NOMO-1 treated with DMSO at 0.1 percent for 48 hours (cell line): ENCODE measurements around the gene NIPSNAP2.
A peak's percentile ranks its signal among the peaks of the same experiment; 100 is the strongest.
"Not testable (repeated sequence)": the region's sequence is repeated elsewhere in the genome, so short reads cannot be mapped to it uniquely, and the experiment has no call there.

Source experiments
- DNase-seq: peaks from one replicate; lab custom pipeline; 2025; ENCODE audit not compliant: unreplicated experiment; lab: John Stamatoyannopoulos, UW

The NIPSNAP2 gene

DNA sequence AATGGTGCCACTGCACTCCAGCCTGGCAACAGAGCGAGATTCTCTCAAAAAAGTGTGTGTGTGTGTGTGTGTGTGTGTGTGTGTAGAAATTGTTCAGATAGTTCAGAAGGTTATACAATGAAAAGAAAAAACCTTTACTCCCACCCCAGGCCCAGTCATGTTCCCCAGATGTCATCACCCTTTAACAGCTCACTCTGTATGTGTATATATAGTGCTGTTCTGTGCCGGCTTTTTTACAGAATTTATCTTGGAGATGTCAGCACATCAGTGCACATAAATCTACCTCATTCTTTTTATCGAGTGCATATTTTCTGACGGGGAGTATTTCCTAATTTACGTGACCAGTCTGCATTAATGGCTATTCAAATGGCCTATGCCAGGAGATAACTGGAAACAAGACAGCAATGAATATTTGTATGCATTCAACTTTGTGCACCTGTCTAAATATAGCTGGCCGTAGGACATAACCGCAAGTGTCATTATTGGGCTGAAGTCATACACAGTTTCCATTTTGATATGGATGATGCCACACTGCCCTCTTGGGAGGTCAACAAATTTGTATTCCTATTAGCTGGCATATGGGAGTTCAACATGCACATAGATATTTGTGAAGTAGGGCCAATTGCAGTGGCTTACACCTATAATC, 11.7 kb downstream of the NIPSNAP2 start:
- no peak for DNase-seq

GRCh38 chr7:55977831-55978230, 13.4 kb downstream of the NIPSNAP2 start:
- DNase-seq = no peak

DNA sequence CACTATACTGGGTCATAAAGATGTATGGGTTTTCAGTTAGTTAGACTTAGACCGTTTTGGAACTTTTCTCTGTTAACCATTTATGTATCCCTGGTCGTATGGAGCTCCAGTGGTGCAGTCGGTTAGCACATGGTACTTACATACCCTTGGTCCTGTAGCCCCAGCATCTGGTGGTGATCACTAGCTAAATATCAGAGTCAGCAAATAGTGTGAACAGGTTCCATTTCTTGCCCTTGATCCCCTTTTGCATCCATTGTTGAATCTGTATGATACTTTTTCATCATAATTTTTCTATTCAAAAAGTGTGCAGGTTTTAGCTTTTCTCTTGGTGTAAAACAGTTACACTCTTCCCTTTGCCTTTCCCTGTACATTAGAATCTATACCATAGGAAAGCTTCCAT, 15.9 kb downstream of the NIPSNAP2 start:
- DNase-seq = no peak

GRCh38 chr7:55983537-55983936, 19.2 kb downstream of the NIPSNAP2 start:
- no peak for DNase-seq

GRCh38 chr7:55992346-55992745, 28.0 kb downstream of the NIPSNAP2 start:
- DNase-seq = no peak

DNA sequence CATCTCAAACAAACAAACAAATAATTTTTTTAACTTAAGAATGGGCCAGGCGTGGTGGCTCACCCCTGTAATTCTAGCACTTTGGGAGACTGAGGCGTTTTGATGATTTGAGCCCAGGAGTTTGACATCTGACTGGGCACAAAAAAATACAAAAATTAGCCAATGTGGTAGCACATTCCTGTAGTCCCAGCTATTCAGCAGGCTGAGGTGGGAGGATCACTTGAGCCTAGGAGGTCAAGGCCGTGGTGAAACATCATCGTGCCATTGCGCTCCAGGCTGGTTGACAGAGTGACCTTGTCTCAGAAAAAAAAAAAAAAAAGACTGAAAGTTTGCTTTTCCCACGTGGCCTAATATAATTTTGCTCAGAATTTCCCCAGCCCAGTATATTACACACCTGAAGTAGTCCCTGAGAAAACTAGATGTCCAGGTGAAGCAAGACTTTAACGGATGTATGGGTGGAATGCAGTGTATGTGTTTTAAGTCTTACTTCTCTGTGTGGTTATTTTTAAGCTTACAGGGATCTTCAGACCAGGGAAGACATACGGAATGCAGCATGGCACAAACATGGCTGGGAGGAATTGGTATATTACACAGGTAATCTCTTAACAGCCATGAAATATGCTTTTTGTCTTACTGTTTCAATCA, 32.6 kb downstream of the NIPSNAP2 start:
- no peak for DNase-seq

DNA sequence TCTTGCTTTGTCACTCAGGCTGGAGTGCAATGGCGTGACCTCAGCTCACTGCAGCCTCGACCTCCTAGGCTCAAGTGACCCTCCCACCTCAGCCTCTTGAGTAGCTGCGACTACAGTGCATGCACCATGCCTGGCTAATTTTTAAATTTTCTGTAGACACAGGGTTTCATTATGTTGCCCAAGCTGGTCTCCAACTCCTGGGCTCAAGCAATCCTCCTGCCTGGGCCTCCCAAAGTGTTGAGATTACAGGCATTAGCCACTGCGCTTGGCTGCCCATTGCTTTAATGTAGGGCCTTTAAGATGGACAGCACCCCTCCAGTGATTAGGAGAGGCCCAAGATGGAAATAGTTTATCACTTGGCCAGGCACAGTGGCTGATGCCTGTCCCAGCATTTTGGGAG, 39.4 kb downstream of the NIPSNAP2 start:
- no peak for DNase-seq

GRCh38 chr7:56007167-56007652, 42.8 kb downstream of the NIPSNAP2 start:
- DNase-seq = peak; percentile 3

DNA sequence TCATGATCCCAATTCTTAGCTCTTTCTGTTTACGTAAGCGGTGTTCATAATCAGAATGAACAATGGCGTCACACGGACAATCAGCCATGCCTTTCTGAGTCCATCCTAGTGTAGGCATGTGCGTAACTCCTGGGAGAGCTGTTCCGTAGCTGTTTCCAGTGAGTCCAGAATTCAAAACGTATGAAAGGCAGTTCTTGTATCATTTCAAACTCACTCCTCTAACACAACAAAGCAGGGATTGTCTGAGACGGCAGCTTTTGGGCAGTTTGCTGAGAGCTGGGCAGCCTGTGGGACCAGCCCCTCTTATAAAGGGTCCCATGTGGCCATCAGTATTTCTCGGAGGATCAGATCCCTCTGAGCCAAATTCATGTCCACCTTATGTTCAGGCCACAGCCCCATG, 43.5 kb downstream of the NIPSNAP2 start:
- DNase-seq = no peak

- no peak for DNase-seq
Observed at GRCh38 chr7:56009695-56010094, 45.3 kb downstream of the NIPSNAP2 start.

DNA sequence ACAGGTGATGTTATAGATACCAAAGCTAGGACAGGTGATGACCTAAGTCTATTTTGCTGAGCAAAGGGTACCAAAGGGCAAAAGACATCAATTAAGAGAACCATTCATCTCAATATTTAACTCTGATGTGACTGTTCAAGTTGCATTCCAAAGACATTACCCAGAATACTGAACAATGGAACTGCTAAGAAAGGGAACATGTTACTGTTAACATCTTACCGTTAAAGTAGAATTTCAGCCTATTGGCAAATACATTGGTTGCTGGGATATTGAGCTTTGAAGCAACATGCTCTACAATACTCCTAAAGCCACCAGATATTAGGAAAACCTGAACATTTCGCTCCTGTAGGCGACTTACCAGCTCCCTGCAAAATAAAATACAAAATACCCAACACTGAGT, 52.6 kb downstream of the NIPSNAP2 start:
- DNase-seq = not testable (repeated sequence)

DNA sequence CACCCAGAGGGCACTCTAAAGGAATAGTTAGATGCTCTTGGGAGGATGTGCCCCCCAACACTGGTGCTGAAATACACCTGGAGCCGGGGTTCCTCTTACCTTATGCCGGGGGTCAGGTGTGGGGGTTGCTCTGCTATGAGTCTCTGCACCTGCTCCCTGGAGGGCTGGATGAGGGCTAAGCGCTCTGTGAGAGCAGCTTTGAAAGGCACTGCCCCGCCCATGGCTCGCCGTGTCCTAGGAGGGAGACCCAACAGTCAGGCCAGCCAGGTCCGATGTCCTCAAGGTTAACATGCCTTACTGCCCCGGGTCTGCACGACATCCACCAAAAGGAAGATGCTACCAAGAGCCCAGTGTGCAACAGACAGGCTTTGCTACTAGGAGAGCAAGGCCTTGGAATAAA, 55.1 kb downstream of the NIPSNAP2 start:
- DNase-seq = no peak

- DNase-seq = no peak
Observed at GRCh38 chr7:56023500-56023899, 59.1 kb downstream of the NIPSNAP2 start.

DNA sequence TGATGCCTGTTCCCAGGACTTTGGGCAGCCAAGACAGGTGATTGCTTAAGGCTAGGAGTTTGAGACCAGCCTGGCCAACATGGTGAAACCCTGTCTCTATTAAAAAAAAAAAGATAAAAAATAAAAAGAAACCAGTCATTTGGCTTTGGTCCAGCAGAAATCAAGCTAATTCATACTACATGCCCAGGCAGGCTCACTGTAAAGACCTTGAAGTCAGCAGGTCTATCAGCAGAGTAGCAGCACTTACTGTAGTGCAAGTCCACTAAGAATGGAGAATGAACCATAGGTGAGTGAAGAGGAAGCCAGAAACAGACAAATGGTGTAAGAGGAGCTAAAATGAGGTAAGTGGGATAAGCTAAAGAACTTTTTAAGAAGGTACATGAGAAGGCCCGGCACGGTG, 62.2 kb downstream of the NIPSNAP2 start:
- no peak for DNase-seq

- DNase-seq = no peak
Observed at GRCh38 chr7:56028942-56029630, 64.7 kb downstream of the NIPSNAP2 start.

- DNase-seq = no peak
Observed at GRCh38 chr7:56030340-56030739, 66.0 kb downstream of the NIPSNAP2 start.

GRCh38 chr7:56031556-56031955, 67.2 kb downstream of the NIPSNAP2 start:
- not testable (repeated sequence) for DNase-seq

DNA sequence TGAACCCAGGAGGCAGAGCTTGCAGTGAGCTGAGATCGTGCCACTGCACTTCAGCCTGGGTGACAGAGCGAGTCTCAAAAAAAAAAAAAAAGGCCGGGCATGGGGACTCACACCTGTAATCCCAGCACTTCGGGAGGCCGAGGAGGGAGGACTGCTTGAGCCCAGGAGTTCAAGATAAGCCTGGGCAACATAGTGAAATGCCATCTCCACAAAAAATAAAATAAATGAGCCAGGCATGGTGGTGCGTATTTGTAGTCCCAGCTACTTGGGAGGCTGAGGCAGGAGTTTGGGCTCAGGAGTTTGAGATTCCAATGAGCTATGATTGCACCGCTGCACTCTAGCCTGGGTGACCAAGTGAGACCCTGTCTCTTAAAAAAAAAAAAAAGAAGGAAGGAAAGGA, 68.2 kb downstream of the NIPSNAP2 start:
- DNase-seq = not testable (repeated sequence)

DNA sequence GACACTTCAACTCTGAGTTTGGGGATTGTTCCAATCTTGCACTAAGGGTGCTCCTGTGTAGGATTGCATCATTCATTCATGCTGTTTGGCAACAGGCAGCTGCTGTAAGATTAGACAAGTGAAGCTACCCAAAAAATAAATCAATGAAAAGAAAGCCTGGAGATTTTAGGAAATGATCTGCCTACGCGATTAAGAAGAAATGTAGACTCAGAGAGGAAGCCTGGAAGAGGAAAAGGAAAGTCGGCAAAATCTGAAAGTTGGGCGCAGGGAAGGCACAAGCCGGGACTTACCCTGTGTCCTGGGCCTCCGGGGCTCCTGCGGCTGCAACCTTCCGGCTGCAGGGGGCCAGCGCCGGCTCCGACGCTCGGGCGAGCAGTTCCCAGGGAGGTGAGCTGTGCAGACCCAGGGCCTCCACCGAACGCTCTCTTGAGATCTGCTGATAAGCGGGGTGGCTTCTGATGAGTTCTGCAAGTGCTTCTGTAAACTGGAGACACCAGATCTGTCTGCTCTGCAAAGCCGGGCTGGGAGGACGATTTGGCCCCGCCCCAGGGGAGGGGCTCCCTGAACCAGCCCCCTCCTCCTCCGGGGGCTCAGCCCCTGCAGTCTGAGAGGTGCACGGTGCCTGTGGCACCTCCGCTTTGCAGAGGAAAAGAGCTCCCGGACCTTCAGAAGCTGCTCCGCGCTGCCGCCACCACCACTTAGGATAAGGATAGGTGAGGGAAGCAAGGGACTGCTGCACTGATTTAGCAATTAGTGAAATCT, 69.5 kb downstream of the NIPSNAP2 start:
- peak; percentile 66 for DNase-seq

GRCh38 chr7:56040730-56041129, 76.3 kb downstream of the NIPSNAP2 start:
- DNase-seq = no peak

DNA sequence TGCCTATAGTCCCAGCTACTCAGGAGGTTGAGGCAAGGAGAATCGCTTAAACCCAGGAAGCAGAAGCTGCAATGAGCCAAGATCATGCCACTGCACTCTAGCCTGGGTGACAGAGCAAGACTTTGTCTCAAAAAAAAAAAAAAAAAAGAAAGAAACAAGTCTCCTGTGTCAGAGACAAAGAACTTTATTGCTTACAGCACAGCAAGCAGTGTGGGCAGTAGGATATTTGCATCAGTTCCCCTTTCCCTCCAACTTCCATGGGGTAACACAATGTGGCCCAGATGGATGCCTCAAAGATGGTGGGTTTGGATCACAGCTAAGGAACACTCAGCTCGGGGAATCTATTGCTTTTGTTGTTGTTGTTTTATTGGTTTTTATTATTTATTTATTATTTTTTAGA, 81.4 kb downstream of the NIPSNAP2 start:
- DNase-seq = not testable (repeated sequence)
